ENCODE data around the gene MYO5B. TPM values are rescaled to one million over a fixed set of nuclear protein-coding genes. Genes with fewer than 3 reads are reported as not detected.

Gene MYO5B
- total RNA-seq, 2 experiments from 2014 or later: not detected

DNA sequence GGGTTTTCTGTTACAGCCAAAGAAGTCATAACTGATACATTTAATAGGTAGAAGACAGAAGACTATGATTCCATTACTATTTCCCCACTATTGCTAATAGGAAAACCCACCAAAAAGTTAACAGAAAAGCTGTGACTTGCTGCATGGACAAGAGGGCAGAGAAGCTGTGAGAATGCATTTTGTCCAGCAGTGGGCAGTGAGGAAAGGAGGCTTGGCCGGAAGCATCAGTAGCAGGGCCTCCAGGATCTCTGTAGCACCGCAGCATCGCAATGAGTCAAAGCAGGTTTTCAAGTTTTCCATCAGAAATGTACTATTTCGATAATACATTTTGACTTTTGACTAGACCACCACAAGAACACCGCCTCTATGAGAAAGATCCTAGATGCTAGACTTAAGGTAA is 24.9 kb downstream of the MYO5B start:
- CTCF ChIA-PET (ENCODE audit: unreplicated experiment): no interaction called here
- DNase-seq (ENCODE audit: low spot score): no peak
- H4K20me1 ChIP-seq (ENCODE audit: insufficient read depth, low read length): no peaks in the 10 kb centered on the region
- no peaks in the 10 kb centered on the region for H3K4me1 ChIP-seq (ENCODE audit: insufficient read depth, low read length, poor library complexity, severe bottlenecking)
- no peak overlapping the region for H2AFZ ChIP-seq (ENCODE audit: low read length)
- H3K9me2 ChIP-seq (ENCODE audit: insufficient read depth, low read length): no peaks in the 10 kb centered on the region
- H3K27ac ChIP-seq (ENCODE audit: low read depth, low read length, poor library complexity, severe bottlenecking): no peak overlapping the region
- no peaks in the 10 kb centered on the region for H3K9me3 ChIP-seq (ENCODE audit: low read length)
- H3K36me3 ChIP-seq (ENCODE audit: insufficient read depth, low read length): no peaks in the 10 kb centered on the region
- no peak overlapping the region for H3K4me2 ChIP-seq (ENCODE audit: low read length)
- no peak for TF ChIP-seq EZH2phosphoT487 (IDR thresholded peaks at IDR 0.05; ENCODE audit: borderline replicate concordance, low read depth, low read length)
- TF ChIP-seq, protein P1, sequence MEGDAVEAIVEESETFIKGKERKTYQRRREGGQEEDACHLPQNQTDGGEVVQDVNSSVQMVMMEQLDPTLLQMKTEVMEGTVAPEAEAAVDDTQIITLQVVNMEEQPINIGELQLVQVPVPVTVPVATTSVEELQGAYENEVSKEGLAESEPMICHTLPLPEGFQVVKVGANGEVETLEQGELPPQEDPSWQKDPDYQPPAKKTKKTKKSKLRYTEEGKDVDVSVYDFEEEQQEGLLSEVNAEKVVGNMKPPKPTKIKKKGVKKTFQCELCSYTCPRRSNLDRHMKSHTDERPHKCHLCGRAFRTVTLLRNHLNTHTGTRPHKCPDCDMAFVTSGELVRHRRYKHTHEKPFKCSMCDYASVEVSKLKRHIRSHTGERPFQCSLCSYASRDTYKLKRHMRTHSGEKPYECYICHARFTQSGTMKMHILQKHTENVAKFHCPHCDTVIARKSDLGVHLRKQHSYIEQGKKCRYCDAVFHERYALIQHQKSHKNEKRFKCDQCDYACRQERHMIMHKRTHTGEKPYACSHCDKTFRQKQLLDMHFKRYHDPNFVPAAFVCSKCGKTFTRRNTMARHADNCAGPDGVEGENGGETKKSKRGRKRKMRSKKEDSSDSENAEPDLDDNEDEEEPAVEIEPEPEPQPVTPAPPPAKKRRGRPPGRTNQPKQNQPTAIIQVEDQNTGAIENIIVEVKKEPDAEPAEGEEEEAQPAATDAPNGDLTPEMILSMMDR (conservative IDR thresholded peaks at IDR 0.05; ENCODE audit: low read length): no peak
- BruUV-seq (replicated peaks): no TSS peak
- no peak overlapping the region for H3K4me3 ChIP-seq (ENCODE audit: low read depth, low read length, poor library complexity, severe bottlenecking)
- POLR2A ChIA-PET: no interaction called here
- H3K79me2 ChIP-seq (ENCODE audit: insufficient read depth, low read depth, low read length): no peaks in the 10 kb centered on the region
- intact Hi-C loops (cut with micrococcal nuclease; ENCODE audit: unreplicated experiment): no loop called here

DNA sequence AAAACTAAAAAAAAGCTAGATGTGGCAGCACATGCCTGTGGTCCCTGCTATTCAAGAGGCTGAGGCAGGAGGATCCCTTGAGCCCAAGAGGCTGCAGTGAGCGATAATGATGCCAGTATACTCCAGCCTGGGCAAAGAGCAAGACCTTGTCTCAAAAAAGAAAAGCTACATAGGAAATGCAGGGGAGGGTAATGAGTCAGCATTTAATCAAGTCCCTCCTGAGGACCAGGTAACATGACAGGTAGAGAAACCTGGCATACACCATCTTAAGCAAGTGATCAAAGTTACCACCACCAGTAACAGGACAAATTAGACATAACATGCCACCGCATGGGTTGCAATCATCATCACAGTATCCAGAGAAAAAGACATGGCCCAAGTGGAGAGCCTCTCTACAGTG is 25.8 kb downstream of the MYO5B start:
- Histone ChIP-seq H3K4me2 (ENCODE audit: low read length) (no peak overlapping the region), H3K36me3 (ENCODE audit: insufficient read depth, low read length) (no peaks in the 10 kb centered on the region), H3K27ac (ENCODE audit: low read depth, low read length, poor library complexity, severe bottlenecking) (no peak overlapping the region), H3K79me2 (ENCODE audit: insufficient read depth, low read depth, low read length) (no peaks in the 10 kb centered on the region), H3K9me2 (ENCODE audit: insufficient read depth, low read length) (no peaks in the 10 kb centered on the region), H3K4me1 (ENCODE audit: insufficient read depth, low read length, poor library complexity, severe bottlenecking) (no peaks in the 10 kb centered on the region), H3K9me3 (ENCODE audit: low read length) (no peaks in the 10 kb centered on the region), H4K20me1 (ENCODE audit: insufficient read depth, low read length) (no peaks in the 10 kb centered on the region), H3K4me3 (ENCODE audit: low read depth, low read length, poor library complexity, severe bottlenecking) (no peak overlapping the region), H2AFZ (ENCODE audit: low read length) (no peak overlapping the region)
- POLR2A ChIA-PET: no interaction called here
- CTCF ChIA-PET (ENCODE audit: unreplicated experiment): no interaction called here
- no peak for DNase-seq (ENCODE audit: low spot score)
- no TSS peak for BruUV-seq (replicated peaks)
- no peak for TF ChIP-seq EZH2phosphoT487 (IDR thresholded peaks at IDR 0.05; ENCODE audit: borderline replicate concordance, low read depth, low read length)
- TF ChIP-seq, protein P1 (conservative IDR thresholded peaks at IDR 0.05; ENCODE audit: low read length): no peak
- intact Hi-C loops (cut with micrococcal nuclease; ENCODE audit: unreplicated experiment): no loop called here

DNA sequence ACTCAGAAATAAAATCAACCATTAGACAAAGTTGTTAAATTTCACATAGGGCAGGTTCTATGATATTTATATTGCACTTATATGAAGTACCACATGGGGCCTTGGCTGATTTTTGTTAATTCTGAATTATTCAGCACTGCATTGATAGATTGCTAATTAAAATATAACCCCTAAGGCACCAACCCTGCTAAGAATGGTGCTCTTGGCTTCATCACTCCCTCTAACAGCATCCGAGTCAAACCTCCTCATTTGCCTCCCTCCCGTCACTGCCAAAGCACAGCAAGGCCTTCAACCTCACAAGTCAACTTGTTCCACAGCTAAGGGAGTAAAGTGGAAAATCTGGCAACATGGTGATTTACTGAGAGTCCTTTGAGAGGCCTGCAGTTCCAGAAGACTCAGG is 27.0 kb downstream of the MYO5B start:
- TF ChIP-seq, protein P1 (conservative IDR thresholded peaks at IDR 0.05; ENCODE audit: low read length): no peak
- no peak for TF ChIP-seq EZH2phosphoT487 (IDR thresholded peaks at IDR 0.05; ENCODE audit: borderline replicate concordance, low read depth, low read length)
- H3K4me2 ChIP-seq (ENCODE audit: low read length): no peak overlapping the region
- H3K79me2 ChIP-seq (ENCODE audit: insufficient read depth, low read depth, low read length): no peaks in the 10 kb centered on the region
- no peak overlapping the region for H3K27ac ChIP-seq (ENCODE audit: low read depth, low read length, poor library complexity, severe bottlenecking)
- H3K4me3 ChIP-seq (ENCODE audit: low read depth, low read length, poor library complexity, severe bottlenecking): no peak overlapping the region
- no peaks in the 10 kb centered on the region for H3K4me1 ChIP-seq (ENCODE audit: insufficient read depth, low read length, poor library complexity, severe bottlenecking)
- no peaks in the 10 kb centered on the region for H3K36me3 ChIP-seq (ENCODE audit: insufficient read depth, low read length)
- no peaks in the 10 kb centered on the region for H3K9me3 ChIP-seq (ENCODE audit: low read length)
- H3K9me2 ChIP-seq (ENCODE audit: insufficient read depth, low read length): no peaks in the 10 kb centered on the region
- intact Hi-C loops (cut with micrococcal nuclease; ENCODE audit: unreplicated experiment): no loop called here
- no peaks in the 10 kb centered on the region for H4K20me1 ChIP-seq (ENCODE audit: insufficient read depth, low read length)
- H2AFZ ChIP-seq (ENCODE audit: low read length): no peak overlapping the region
- ChIA-PET POLR2A (no interaction called here), CTCF (ENCODE audit: unreplicated experiment) (no interaction called here)
- no TSS peak for BruUV-seq (replicated peaks)
- no peak for DNase-seq (ENCODE audit: low spot score)
